GM23248 (cell line): ENCODE data around the gene KIF6. TPM values are rescaled to one million over a fixed set of nuclear protein-coding genes. Genes with fewer than 3 reads are reported as not detected.
A peak's percentile ranks its signal among the peaks of the same experiment; 100 is the strongest.

Experiments used
- DNase-seq: peaks from one replicate; pipeline ENCODE4 v3.0.0-alpha.2; 2015
- H2AFZ ChIP-seq: fragments of 200-600 bp; sonication (generic); 2 replicates; pipeline ENCODE4 v1.6.1; 2016; ENCODE audit warnings: antibody characterized with exemption
- H3F3A ChIP-seq: fragments of 200-600 bp; sonication (generic); 2 replicates; pipeline ENCODE4 v1.6.1; 2016; ENCODE audit warnings: mild to moderate bottlenecking, antibody characterized with exemption, mixed run types; ENCODE audit not compliant: insufficient read depth
- H3K27ac ChIP-seq: fragments of 200-600 bp; sonication (generic); 2 replicates; pipeline ENCODE4 v1.5.1; 2016; ENCODE audit warnings: mild to moderate bottlenecking
- H3K27me3 ChIP-seq: fragments of 200-600 bp; sonication (generic); replicated peaks from 2 replicates; pipeline ENCODE4 v1.6.1; 2016; ENCODE audit warnings: mild to moderate bottlenecking; ENCODE audit not compliant: insufficient read depth
- H3K36me3 ChIP-seq: fragments of 200-600 bp; sonication (generic); 2 replicates; pipeline ENCODE4 v1.6.1; 2016; ENCODE audit warnings: low read depth, mild to moderate bottlenecking
- H3K4me1 ChIP-seq: fragments of 200-600 bp; sonication (generic); 2 replicates; pipeline ENCODE4 v1.6.1; 2016; ENCODE audit warnings: mild to moderate bottlenecking; ENCODE audit not compliant: insufficient read depth
- H3K4me2 ChIP-seq: fragments of 200-600 bp; sonication (generic); one replicate; pipeline ENCODE4 v1.6.1; 2016; ENCODE audit warnings: mild to moderate bottlenecking; ENCODE audit not compliant: unreplicated experiment
- H3K4me3 ChIP-seq: fragments of 200-600 bp; sonication (generic); 2 replicates; pipeline ENCODE4 v1.5.1; 2016; ENCODE audit warnings: mild to moderate bottlenecking
- H3K79me2 ChIP-seq: fragments of 200-600 bp; sonication (generic); 2 replicates; pipeline ENCODE4 v1.6.1; 2016; ENCODE audit warnings: mild to moderate bottlenecking; ENCODE audit not compliant: insufficient read depth
- H3K9ac ChIP-seq: fragments of 200-600 bp; sonication (generic); 2 replicates; pipeline ENCODE4 v1.6.1; 2016; ENCODE audit warnings: mild to moderate bottlenecking
- H3K9me2 ChIP-seq: fragments of 200-600 bp; sonication (generic); 2 replicates; pipeline ENCODE4 v1.6.1; 2016; ENCODE audit warnings: mixed run types, mild to moderate bottlenecking, moderate library complexity; ENCODE audit not compliant: insufficient read depth
- H3K9me3 ChIP-seq: fragments of 200-600 bp; sonication (generic); one replicate; pipeline ENCODE4 v1.6.1; 2017; ENCODE audit warnings: low read depth
- H4K20me1 ChIP-seq: fragments of 200-600 bp; sonication (generic); 2 replicates; pipeline ENCODE4 v1.6.0; 2016; ENCODE audit not compliant: insufficient read depth
- EZH2 ChIP-seq: fragments of 200-600 bp; sonication (generic); IDR thresholded peaks from 2 replicates; pipeline ENCODE4 v1.6.1; 2018; ENCODE audit warnings: antibody characterized with exemption, mild to moderate bottlenecking; ENCODE audit not compliant: insufficient read depth, poor library complexity, severe bottlenecking
- EZH2phosphoT487 ChIP-seq: fragments of 200-600 bp; sonication (generic); IDR thresholded peaks from 2 replicates; pipeline ENCODE4 v1.6.1; 2018; ENCODE audit warnings: antibody characterized with exemption, moderate library complexity, mild to moderate bottlenecking, low read depth; ENCODE audit not compliant: insufficient read depth
- WGBS, 2 experiments: methylation state at CpG; one replicate each; pipeline ENCODE4 v1.1.6; 2015 to 2017; ENCODE audit warnings: low lambda C conversion rate in 2 of 2, low coverage in 1 of 2; ENCODE audit errors: missing lambda C conversion rate in 2 of 2; 5-methylcytosine and 5-hydroxymethylcytosine counted together
- in situ Hi-C: fragments of 300-500 bp; cut with MboI; formaldehyde crosslinking; loops from 2 replicates; pipeline ENCODE4 v1.15.0; 2020
- polyA plus RNA-seq: library from polyadenylated mRNA; unstranded; fragments of >200 nt; fragmentation: Nextera tagmentation; extraction: Ambion mirVana; gene quantifications from 2 replicates; pipeline ENCODE4 v1.2.1, GENCODE V29; 2016
- small RNA-seq: library from RNA; depleted of rRNA; stranded (forward); fragments of <200 nt; gene quantifications from one replicate; pipeline ENCODE3, GENCODE V24; 2014; ENCODE audit warnings: low read depth, low replicate concordance
- total RNA-seq: library from RNA; depleted of rRNA; stranded (reverse); fragments of >200 nt; shearing (Covaris generic); gene quantifications from 2 replicates; pipeline ENCODE4 v1.2.3, GENCODE V29; 2014; rRNA removed

KIF6 gene
- total and polyA plus RNA-seq, 2 experiments from 2014 or later, result 0.22 to 0.91 TPM

- Histone ChIP-seq H3K9ac (no peak overlapping the region), H3K27ac (no peak overlapping the region), H3K9me2 (no peaks in the 10 kb centered on the region), H3K27me3 (peaks cover 7% of the 10 kb centered on the region; the same call in 1 of the 2 replicates), H3K4me2 (no peak overlapping the region), H3K4me1 (no peaks in the 10 kb centered on the region), H3K36me3 (no peaks in the 10 kb centered on the region), H2AFZ (no peak overlapping the region), H4K20me1 (no peaks in the 10 kb centered on the region), H3K79me2 (no peaks in the 10 kb centered on the region), H3F3A (no peaks in the 10 kb centered on the region), H3K4me3 (no peak overlapping the region), H3K9me3 (no peaks in the 10 kb centered on the region)
- no peak for TF ChIP-seq EZH2
- TF ChIP-seq EZH2phosphoT487, result no peak
- no peak for DNase-seq
- in situ Hi-C loops, result no loop called here
- WGBS, 2 experiments, result 12 to 14% methylated on average over 2 of the region's 2 CpGs
Observed at GRCh38 chr6:39282774-39283173, 442.4 kb downstream of the KIF6 start.

- Histone ChIP-seq H3K9me2 (no peaks in the 10 kb centered on the region), H3K36me3 (no peaks in the 10 kb centered on the region), H3F3A (no peaks in the 10 kb centered on the region), H3K4me2 (no peak overlapping the region), H3K27ac (no peak overlapping the region), H3K9me3 (no peaks in the 10 kb centered on the region), H4K20me1 (no peaks in the 10 kb centered on the region), H3K9ac (no peak overlapping the region), H3K4me3 (no peak overlapping the region), H3K4me1 (no peaks in the 10 kb centered on the region), H2AFZ (no peak overlapping the region), H3K79me2 (no peaks in the 10 kb centered on the region), H3K27me3 (peaks cover 7% of the 10 kb centered on the region; the same call in 1 of the 2 replicates)
- WGBS, 2 experiments, result 58 to 59% methylated on average over 11 of the region's 11 CpGs
- no peak for DNase-seq
- in situ Hi-C loops, result no loop called here
- TF ChIP-seq EZH2phosphoT487, result no peak
- no peak for TF ChIP-seq EZH2
Observed at GRCh38 chr6:39281312-39281980, 443.8 kb downstream of the KIF6 start.

- WGBS, 2 experiments, result 23 to 24% methylated on average over 8 of the region's 8 CpGs
- Histone ChIP-seq H3K36me3 (no peaks in the 10 kb centered on the region), H3F3A (no peaks in the 10 kb centered on the region), H3K9me3 (no peaks in the 10 kb centered on the region), H3K79me2 (no peaks in the 10 kb centered on the region), H3K9ac (no peak overlapping the region), H3K4me1 (no peaks in the 10 kb centered on the region), H3K4me3 (no peak overlapping the region), H3K4me2 (no peak overlapping the region), H3K27ac (no peak overlapping the region), H3K9me2 (no peaks in the 10 kb centered on the region), H3K27me3 (peaks cover 7% of the 10 kb centered on the region; the same call in 1 of the 2 replicates), H2AFZ (no peak overlapping the region), H4K20me1 (no peaks in the 10 kb centered on the region)
- DNase-seq, result peak; percentile 64
- no peak for TF ChIP-seq EZH2phosphoT487
- TF ChIP-seq EZH2, result no peak
- in situ Hi-C loops, result no loop called here
Observed at GRCh38 chr6:39280247-39280731, 444.9 kb downstream of the KIF6 start.

Small RNAs within 50 kb of the gene (small RNA-seq; reads per million reads assigned to genes)
- gene RNU1-54P, result not detected

Other genes with a start within 250 kb of the KIF6 start
- gene DAAM2, start 67.0 kb upstream of the KIF6 start, total RNA-seq, result 5.1 and 5.6 TPM in 2 replicates
- gene DAAM2, start 67.0 kb upstream of the KIF6 start, polyA plus RNA-seq, result 1.8 and 2.0 TPM in 2 replicates
- 9.0 and 10.2 TPM in 2 replicates for gene MOCS1, start 209.1 kb upstream of the KIF6 start, total RNA-seq
- 7.3 and 8.4 TPM in 2 replicates for gene MOCS1, start 209.1 kb upstream of the KIF6 start, polyA plus RNA-seq